Endothelial cell of umbilical vein (primary cell): Measurements from ENCODE around the gene R3HCC1L.

Experiments
- FOS ChIP-seq: IDR thresholded peaks from 2 replicates; pipeline ENCODE4 v1.6.1; 2011; ENCODE audit warnings: mild to moderate bottlenecking, low read length, moderate library complexity, borderline replicate concordance; ENCODE audit not compliant: insufficient read depth
- POLR2AphosphoS5 ChIP-seq: IDR thresholded peaks from 2 replicates; pipeline ENCODE4 v1.6.1; 2012; ENCODE audit warnings: low read depth, mild to moderate bottlenecking, control low read depth, low read length, moderate library complexity; ENCODE audit not compliant: insufficient read depth
- TF ChIP-seq, protein P1 (sequence below), 2 donors: IDR thresholded peaks; 1 replicate in 1 of 2; 2 replicates in 1 of 2; pipeline ENCODE4 v1.5.1; 2011; ENCODE audit warnings: low read length in 2 of 2, mild to moderate bottlenecking in 2 of 2, moderate library complexity in 2 of 2, control low read depth in 1 of 2, inconsistent platforms in 1 of 2, low read depth in 1 of 2; ENCODE audit not compliant: insufficient read depth in 1 of 2; ENCODE audit errors: extremely low read depth in 1 of 2

DNA sequence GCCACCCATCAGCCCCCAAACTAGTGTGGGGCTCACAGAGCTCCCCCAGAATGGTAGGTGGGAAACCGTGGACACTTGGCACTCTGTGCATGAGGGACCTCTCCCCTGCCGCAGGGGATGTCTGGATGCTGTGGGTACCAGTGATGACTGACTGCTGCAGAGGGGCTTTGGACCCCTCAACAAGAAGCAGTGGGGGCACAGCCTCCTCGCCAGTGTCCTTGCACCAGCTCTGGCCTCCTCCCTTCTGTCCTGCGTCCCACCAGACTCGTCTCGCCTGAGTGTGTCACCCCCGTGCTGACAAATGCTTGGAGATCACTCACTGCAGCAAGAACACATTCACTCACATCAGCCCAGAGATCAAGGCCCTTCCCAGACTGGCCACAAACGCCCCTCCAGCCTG is 37.3 kb upstream of the R3HCC1L start:
- TF ChIP-seq POLR2AphosphoS5 (no peak), FOS (no peak)
- TF ChIP-seq, protein P1, sequence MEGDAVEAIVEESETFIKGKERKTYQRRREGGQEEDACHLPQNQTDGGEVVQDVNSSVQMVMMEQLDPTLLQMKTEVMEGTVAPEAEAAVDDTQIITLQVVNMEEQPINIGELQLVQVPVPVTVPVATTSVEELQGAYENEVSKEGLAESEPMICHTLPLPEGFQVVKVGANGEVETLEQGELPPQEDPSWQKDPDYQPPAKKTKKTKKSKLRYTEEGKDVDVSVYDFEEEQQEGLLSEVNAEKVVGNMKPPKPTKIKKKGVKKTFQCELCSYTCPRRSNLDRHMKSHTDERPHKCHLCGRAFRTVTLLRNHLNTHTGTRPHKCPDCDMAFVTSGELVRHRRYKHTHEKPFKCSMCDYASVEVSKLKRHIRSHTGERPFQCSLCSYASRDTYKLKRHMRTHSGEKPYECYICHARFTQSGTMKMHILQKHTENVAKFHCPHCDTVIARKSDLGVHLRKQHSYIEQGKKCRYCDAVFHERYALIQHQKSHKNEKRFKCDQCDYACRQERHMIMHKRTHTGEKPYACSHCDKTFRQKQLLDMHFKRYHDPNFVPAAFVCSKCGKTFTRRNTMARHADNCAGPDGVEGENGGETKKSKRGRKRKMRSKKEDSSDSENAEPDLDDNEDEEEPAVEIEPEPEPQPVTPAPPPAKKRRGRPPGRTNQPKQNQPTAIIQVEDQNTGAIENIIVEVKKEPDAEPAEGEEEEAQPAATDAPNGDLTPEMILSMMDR (IDR thresholded peaks at IDR 0.05; ENCODE audit: extremely low read depth in 1 of 2, insufficient read depth in 1 of 2, low read depth in 1 of 2, low read length in 2 of 2) = no peak
